ENCODE results near the gene USP48.

- TF ChIP-seq CTCF (IDR thresholded peaks at IDR 0.05; ENCODE audit: low read length) (no peak), EZH2 (optimal IDR thresholded peaks at IDR 0.05; ENCODE audit: low read depth, low read length) (no peak), EZH2phosphoT487 (IDR thresholded peaks at IDR 0.05; ENCODE audit: low read length) (no peak)
Observed at GRCh38 chr1:21773585-21773984, 9.4 kb downstream of the USP48 start.
